CD4-positive, alpha-beta T cell treated with Interleukin-1 beta for 1 hour (primary cell): ENCODE data around the gene PRR19.
"Not testable (repeated sequence)": the region's sequence is repeated elsewhere in the genome, so short reads cannot be mapped to it uniquely, and the experiment has no call there.

Source experiments
- DNase-seq, 2 donors: peaks; one replicate each; pipeline ENCODE4 v3.0.0-alpha.2; 2020 to 2022

Gene PRR19

DNA sequence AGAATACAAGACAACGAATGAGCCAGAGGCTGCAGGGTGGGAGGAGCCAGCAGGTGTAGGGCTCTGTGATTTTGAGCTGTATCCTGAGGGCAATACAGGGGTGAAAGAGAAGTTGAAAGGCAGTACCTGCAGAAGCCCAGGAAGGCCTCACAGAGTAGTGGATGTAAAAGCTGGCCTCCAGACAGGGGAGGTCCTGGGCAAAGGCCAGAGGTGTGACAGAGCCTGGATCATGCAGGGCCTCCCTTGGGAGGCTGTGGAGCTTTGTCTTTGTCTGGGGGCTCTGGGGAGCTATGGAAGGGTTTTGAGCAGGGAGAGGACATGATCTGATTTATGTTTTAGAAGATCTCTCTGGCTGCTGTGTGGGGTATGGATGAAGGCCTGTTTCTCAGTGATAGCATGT is 26.2 kb downstream of the PRR19 start:
- no peak for DNase-seq

- no peak for DNase-seq
Measured at GRCh38 chr19:42328854-42329253, 26.9 kb downstream of the PRR19 start.

DNA sequence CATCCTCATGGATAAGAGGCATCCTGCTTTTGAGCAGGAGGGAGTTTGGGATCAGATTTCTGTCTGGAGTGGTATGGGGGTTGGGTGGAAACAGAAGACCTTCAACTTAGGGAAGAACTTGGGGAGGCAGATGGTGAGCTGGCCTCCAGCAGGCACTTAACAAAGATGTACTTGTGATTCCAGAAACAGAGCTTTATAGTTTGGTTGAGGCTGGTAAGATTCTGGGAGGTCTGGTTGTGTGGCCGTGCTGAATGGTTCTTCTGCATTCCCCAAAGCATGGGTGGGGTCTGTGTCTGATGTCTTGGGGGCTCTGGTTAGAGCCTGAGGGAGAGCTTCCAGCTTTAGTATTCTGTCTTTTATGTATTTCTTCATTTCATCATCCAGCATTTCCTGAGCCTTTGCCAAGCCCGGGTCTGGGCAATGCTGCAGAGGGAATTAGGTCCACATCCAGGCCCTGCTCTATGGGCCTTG is 28.3 kb downstream of the PRR19 start:
- DNase-seq, result no peak

- DNase-seq, result not testable (repeated sequence)
Measured at GRCh38 chr19:42331333-42331732, 29.4 kb downstream of the PRR19 start.

DNA sequence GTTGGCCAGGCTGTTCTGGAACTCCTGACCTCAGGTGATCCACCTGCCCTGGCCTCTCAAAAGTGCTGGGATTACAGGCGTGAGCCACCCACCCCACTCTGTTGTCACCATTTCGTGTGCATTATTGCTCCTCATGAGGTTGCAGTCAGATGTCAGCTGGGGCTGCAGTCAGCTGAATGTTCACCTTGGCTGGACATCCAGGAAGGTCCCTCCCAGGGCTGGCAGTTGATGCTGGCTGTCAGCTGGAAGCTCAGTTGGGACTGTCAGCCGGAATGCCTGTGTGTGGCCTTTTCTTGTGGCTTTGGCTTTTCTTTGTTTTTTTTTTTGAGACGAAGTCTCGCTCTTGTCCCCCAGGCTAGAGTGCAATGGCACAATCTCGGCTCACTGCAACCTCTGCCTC is 30.1 kb downstream of the PRR19 start:
- DNase-seq, result no peak

- no peak for DNase-seq
Measured at GRCh38 chr19:42333018-42333417, 31.1 kb downstream of the PRR19 start.

DNA sequence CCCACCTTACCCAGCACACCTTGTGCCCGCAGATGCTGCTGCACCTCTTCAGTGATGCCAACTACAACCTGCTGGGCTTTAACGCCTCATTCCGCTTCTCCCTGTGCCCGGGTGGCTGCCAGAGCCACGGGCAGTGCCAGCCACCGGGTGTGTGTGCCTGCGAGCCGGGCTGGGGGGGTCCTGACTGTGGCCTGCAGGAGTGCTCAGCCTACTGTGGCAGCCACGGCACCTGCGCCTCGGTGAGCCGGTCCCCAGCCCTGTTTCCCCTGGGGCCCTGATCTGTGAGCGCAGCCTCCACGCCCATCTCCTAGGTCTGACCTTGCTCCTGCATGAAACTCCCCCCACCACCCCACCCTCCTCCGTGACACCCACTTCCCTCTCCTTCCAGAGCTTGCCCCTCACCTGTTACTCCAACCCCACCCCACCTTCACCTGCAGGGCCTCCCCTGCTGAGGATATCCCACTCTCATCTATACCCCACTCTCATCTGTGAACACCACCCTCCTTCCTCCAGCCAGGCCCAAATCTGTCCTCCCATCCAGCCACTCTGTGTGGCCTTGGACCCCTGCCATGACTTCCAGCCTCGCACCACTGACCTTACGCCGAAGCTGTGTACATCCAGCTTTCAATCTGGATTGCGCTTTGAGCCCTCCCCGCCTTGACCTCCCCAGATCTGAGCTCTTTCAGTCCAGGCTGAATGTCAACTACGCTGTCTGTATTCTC is 32.2 kb downstream of the PRR19 start:
- DNase-seq, result no peak

DNA sequence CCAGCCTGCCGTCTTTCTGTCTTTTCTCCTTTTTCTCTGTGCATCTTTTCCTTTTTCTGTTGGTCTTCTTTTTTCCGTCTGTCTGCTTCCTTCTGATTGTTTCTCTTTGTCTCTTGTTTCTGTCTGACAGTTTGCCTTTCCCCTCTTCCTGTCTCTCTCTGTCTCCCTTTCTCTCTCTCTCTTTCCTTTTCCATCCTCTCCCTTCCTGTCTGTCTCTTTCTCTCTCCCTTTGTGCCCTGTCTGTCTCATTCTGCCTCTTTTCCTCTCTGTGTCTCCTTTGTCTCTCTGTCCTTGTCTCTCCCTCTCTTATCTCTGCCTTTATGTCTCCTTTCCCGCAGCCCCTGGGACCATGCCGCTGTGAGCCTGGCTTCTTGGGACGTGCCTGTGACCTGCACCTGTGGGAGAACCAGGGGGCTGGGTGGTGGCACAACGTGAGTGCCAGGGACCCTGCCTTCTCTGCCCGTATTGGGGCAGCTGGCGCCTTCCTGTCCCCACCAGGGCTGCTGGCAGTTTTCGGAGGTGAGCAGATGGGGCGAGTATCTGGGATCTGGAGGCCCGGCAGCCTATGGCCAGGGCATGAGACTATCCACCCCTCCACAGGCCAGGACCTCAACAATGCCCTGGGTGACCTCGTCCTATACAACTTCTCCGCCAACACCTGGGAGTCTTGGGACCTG is 32.9 kb downstream of the PRR19 start:
- no peak for DNase-seq

DNA sequence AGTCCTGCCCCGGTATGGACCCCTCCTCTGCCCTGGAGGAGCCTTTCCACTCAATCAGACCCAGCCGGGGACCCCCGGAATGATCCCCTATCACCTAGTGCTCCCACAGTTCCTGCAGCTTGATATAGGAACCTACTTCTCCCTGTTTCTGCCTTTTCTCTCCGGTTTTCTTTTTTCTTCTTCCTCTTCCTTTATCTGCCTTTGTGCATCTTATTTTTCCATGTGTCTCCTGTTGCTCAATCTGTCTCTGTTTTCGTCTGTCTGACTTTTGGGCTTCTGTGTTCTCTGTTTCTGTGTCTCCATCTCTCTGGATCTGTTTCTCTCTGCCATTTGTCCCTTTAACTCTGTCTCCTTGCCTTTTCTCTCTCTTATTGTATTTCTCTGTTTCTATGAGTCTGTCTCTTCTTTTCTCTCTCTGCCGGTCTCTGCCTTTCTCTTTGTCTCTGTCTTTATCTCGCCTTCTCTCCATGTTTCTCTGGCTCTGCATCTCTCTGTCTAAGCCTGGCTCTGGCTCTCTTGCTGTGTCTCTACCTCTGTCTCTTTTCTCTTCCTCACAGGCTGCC is 33.5 kb downstream of the PRR19 start:
- no peak for DNase-seq

DNA sequence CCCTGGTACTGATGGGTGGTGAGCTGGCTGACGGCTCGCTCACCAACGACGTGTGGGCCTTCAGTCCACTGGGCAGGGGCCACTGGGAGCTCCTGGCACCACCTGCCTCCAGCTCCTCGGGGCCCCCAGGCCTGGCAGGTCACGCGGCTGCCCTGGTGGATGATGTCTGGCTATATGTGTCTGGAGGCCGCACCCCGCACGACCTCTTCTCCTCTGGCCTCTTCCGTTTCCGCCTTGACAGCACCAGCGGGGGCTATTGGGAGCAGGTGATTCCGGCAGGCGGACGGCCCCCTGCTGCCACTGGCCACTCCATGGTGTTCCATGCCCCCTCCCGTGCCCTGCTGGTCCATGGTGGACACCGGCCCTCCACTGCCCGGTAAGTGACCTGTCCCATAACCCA is 34.0 kb downstream of the PRR19 start:
- DNase-seq, result no peak

- DNase-seq, result not testable (repeated sequence)
Measured at GRCh38 chr19:42339126-42339860, 37.4 kb downstream of the PRR19 start.

- DNase-seq, result not testable (repeated sequence)
Measured at GRCh38 chr19:42339922-42340321, 38.0 kb downstream of the PRR19 start.

DNA sequence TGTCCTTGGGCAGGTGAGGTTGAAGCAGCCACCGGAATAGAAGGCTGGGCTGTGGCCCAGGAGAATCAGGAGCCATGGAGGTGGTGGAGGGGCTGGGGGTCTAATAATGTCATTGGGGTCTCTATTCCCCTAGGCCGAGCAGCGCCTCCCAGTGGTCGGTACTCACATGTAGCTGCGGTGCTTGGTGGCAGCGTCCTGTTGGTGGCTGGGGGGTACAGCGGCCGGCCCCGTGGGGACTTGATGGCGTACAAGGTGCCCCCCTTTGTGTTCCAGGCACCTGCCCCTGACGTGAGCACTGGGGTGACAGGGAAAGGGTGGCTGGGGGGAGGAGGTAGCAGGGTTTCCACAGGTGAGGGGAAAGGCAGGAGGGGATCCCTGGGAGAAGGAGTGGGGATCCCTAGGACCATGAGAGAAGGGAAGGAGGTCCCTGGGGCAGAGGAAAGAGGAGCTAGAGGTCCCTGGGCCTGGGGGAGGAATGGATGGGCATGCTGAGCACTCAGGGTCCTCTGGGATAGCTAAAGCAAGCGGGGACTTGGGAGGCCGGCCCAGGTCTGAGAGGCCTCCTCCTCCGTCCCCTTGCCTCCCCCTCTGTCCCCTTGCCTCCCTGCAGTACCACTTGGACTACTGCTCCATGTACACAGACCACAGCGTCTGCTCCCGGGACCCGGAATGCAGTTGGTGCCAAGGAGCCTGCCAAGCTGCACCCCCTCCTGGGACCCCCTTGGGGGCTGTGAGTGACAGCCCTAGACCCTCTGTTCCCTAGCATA is 41.6 kb downstream of the PRR19 start:
- no peak for DNase-seq

GRCh38 chr19:42344336-42344893 is 42.5 kb downstream of the PRR19 start:
- DNase-seq, result no peak

DNA sequence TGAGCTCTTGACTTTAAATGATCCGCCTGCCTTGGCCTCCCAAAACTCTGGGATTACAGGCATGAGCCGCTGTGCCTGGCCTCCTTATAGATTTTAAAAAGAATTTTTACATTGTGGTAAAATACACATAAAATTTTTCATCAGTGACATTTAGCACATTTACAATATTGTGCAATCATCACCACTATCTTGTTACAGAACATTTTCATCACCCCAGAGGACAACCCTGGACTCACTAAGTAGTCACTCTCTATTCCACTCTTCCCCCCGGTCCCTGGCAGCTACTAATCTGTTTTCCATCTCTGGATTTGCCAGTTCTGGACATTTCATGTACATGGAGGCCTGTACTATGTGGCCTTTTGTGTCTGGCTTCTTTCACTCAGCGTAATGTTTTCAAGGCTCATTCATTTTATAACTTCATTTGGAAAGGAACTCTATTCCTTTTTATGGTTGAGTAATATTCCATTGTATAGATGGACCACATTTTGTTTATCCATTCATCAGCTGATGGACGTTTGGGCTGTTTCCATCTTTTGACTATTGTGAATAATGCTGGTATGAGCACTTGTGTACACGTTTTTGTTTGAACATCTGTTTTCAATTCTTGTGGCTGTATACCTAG is 43.4 kb downstream of the PRR19 start:
- DNase-seq, result no peak

DNA sequence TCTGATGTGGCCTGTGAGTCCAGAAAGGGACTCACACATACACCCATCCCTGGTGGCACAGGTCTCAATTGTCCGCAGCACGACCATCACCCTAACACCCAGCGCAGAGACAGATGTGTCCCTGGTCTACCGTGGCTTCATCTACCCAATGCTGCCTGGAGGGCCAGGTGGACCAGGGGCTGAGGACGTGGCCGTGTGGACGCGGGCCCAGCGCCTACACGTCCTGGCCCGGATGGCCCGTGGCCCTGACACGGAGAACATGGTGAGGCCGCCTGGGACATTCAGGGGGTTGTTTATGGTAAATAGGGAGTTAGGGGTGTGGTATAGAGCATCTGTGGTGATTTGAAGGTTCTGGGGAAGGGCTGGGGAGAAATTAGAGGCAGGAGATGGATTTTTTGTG is 46.3 kb downstream of the PRR19 start:
- DNase-seq, result no peak

DNA sequence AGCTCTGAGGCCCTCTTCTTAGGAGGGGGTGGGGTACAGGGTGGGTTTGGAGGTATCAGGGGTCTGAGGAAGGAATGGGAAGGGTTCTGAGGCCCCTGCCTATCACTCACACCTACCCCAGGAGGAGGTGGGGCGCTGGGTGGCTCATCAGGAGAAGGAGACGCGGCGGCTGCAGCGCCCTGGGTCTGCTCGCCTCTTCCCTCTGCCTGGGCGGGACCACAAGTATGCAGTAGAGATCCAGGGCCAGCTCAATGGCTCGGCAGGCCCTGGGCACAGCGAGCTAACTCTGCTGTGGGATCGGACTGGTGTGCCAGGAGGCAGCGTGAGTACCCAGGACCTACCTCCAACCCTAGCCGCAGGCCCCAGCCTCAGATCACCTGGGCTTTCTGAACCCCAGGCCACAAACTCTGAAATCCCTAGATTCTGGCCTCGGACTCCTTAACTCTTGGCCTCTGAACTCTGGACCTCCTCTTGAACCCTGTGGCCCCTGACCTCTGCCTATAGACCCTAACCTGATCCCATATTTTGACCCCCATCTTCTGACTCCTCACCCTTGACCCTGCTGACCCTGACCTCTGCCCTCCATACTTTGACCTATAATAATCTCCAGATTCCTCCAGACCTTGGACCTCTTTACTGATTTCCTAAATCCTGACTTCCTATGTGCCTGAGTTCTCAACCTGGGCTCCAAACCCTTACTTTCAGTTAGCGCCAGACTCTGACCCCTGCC is 47.6 kb downstream of the PRR19 start:
- DNase-seq, result no peak

DNA sequence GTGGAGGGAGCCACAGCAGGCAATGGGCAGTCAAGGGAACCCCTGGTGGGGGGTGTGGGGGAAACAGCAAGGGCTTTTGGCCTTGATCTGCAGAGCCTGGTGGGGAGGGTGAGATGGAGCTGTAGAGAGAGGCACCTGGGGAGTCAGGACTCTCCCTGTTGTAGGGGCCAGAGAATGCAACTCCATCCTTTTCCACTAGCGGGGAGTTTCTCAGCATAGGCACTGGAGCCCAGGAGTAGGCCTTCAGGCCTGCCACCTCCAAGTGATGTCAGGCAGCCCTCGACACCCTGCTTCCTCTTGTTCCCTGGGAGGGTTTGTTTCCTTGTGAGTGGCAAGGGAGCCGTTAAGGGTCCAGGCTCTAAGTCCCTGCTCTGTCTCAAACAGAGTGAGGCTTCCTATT is 48.5 kb downstream of the PRR19 start:
- no peak for DNase-seq

DNA sequence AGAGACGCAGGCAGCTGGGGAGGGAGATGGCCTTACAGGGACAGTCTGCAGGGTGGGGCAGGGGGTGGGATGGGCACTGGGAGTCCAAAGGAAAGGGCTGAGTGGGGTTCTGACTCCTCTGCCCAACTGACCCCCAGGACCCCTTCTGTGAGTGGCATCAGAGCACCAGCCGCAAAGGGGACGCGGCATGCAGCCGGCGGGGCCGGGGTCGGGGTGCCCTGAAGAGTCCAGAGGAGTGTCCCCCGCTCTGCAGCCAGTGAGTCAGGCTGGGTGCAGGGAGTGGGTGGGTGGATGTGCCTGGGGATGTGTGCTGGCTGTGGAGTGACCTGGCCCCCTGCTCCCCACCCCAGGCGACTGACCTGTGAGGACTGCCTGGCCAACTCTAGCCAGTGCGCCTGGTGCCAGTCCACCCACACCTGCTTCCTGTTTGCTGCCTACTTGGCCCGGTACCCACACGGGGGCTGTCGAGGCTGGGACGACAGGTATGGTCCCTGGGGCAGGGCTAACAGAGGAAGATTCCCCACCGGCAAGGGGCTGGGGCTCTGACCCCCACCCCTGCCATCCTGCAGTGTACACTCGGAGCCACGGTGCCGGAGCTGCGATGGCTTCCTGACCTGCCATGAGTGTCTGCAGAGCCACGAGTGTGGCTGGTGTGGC is 49.3 kb downstream of the PRR19 start:
- DNase-seq, result no peak
